Raji (cell line): ENCODE measurements around the gene CBX8.

Experiments
- POLR2A ChIP-seq: IDR thresholded peaks from 2 replicates; pipeline ENCODE4 v1.6.1; 2011; ENCODE audit warnings: low read depth, low read length, control low read depth; ENCODE audit not compliant: insufficient read depth

The CBX8 gene

GRCh38 chr17:79818026-79818758 lies 21.3 kb upstream of the CBX8 start:
- TF ChIP-seq POLR2A, result no peak

- TF ChIP-seq POLR2A, result no peak
These were observed 19.1 kb upstream of the CBX8 start for GRCh38 chr17:79815836-79816461.

- no peak for TF ChIP-seq POLR2A
These were observed 18.3 kb upstream of the CBX8 start for GRCh38 chr17:79814974-79815835.

GRCh38 chr17:79814127-79814973 lies 17.5 kb upstream of the CBX8 start:
- no peak for TF ChIP-seq POLR2A

GRCh38 chr17:79813297-79814126 lies 16.6 kb upstream of the CBX8 start:
- TF ChIP-seq POLR2A, result 0 out of 2 replicates have a peak, but pooled peaks have one; percentile 12

- no peak for TF ChIP-seq POLR2A
These were observed 15.7 kb upstream of the CBX8 start for GRCh38 chr17:79812353-79813258.

- TF ChIP-seq POLR2A, result no peak
These were observed 15.0 kb upstream of the CBX8 start for GRCh38 chr17:79811868-79812352.

GRCh38 chr17:79811011-79811867 lies 14.4 kb upstream of the CBX8 start:
- no peak for TF ChIP-seq POLR2A

GRCh38 chr17:79810130-79811010 lies 13.5 kb upstream of the CBX8 start:
- peak; percentile 30; the same call in 1 of the 2 replicates for TF ChIP-seq POLR2A

- no peak for TF ChIP-seq POLR2A
These were observed 12.8 kb upstream of the CBX8 start for GRCh38 chr17:79809530-79810129.
